Stomach smooth muscle (tissue), 2 donors: Measurements from ENCODE around the gene SLC35E4.
A peak's percentile ranks its signal among the peaks of the same experiment; 100 is the strongest.

Experiments
- H3K27ac ChIP-seq: one replicate; pipeline ENCODE4 v1.7.0; 2013; ENCODE audit warnings: mild to moderate bottlenecking, low read length, inconsistent platforms
- H3K27me3 ChIP-seq, 2 donors: one replicate each; pipeline ENCODE4 v1.7.0; 2013; ENCODE audit warnings: low read length in 2 of 2; ENCODE audit not compliant: insufficient read depth in 2 of 2, control insufficient read depth in 1 of 2
- H3K36me3 ChIP-seq, 2 donors: one replicate each; pipeline ENCODE4 v1.7.0; 2013; ENCODE audit warnings: low read length in 2 of 2; ENCODE audit not compliant: control insufficient read depth in 2 of 2, insufficient read depth in 2 of 2
- H3K4me1 ChIP-seq: one replicate; pipeline ENCODE4 v1.7.0; 2013; ENCODE audit warnings: low read length; ENCODE audit not compliant: control insufficient read depth, insufficient read depth
- H3K4me3 ChIP-seq, 2 donors: one replicate each; pipeline ENCODE4 v1.7.0; 2013; ENCODE audit warnings: low read length in 2 of 2
- H3K9ac ChIP-seq, 2 donors: one replicate each; pipeline ENCODE4 v1.7.0; 2013; ENCODE audit warnings: low read length in 2 of 2, mild to moderate bottlenecking in 1 of 2
- H3K9me3 ChIP-seq, 2 donors: one replicate each; pipeline ENCODE4 v1.7.0; 2013; ENCODE audit warnings: low read length in 2 of 2; ENCODE audit not compliant: control insufficient read depth in 2 of 2
- donor health status: healthy.
- donor health status: Pancreatic carcinoma.

Gene SLC35E4

DNA sequence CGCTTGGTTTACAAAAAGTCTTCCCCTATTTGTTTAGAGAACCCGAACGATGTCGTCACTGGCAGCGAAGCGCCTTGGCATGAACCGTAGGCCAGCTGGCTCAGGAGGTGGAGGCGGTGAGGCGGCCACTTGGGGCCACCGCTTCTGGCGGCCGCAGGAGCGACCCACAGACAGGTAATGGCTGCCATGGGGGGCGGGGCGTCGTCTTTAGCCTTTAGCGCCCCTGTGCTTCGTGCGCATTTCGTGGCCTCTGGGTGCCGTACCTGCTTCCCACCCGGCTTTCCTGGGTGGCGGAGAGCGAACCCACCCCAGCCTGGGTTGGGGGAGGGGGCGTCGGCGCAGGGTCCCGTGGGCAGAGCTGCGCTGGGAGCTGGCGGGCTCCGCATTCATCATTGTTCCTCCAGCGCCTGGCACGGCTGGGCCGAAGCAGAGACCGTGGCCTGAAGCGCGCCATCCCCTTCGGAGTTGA is 58.6 kb downstream of the SLC35E4 start:
- H3K9ac ChIP-seq = peak overlapping the region; percentile 28 to 47
- peak overlapping the region; percentile 65 to 76 for H3K4me3 ChIP-seq
- H3K36me3 ChIP-seq = no peaks in the 10 kb centered on the region
- peaks cover 15% of the 10 kb centered on the region for H3K4me1 ChIP-seq
- no peaks in the 10 kb centered on the region for H3K9me3 ChIP-seq
- H3K27ac ChIP-seq = no peak overlapping the region
- no peaks in the 10 kb centered on the region for H3K27me3 ChIP-seq

DNA sequence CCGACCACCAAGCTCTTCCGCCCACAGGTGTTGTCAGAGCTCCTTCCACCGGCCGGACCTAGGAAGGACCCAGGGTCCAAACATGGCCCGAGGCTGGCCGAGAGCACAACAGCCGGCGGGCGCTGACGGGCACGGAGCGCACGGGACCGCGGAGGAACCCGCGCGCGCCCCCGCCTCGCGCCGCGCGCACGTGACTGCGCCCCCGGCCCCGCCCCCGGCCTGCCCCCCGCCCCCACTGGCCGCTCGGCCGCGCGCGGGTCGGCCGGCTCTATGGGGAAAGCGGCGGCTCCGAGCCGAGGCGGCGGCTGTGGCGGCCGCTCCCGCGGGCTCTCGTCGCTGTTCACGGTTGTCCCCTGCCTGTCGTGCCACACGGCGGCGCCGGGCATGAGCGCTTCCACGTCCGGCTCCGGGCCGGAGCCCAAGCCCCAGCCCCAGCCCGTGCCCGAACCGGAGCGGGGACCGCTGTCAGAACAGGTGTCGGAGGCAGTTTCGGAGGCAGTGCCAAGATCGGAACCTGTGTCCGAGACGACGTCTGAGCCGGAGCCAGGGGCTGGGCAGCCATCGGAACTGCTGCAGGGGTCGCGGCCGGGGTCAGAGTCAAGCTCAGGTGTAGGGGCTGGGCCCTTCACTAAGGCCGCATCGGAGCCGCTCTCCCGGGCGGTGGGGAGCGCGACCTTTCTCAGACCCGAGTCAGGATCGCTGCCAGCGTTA is 59.2 kb downstream of the SLC35E4 start, which contains the start of gene OSBP2:
OSBP2 (plus strand) TSS at position 235 of the 711 bp plus-strand sequence; CDS start at position 271, 36 bp downstream.
- H3K36me3 ChIP-seq = no peaks in the 10 kb centered on the region
- no peaks in the 10 kb centered on the region for H3K9me3 ChIP-seq
- peak within 1 kb of the TSS; percentile 70 to 78 for H3K4me3 ChIP-seq
- H3K27ac ChIP-seq = no peak within 1 kb of the TSS
- H3K4me1 ChIP-seq = peaks cover 15% of the 10 kb centered on the region
- peak within 1 kb of the TSS; percentile 60 for H3K9ac ChIP-seq
- no peaks in the 10 kb centered on the region for H3K27me3 ChIP-seq

DNA sequence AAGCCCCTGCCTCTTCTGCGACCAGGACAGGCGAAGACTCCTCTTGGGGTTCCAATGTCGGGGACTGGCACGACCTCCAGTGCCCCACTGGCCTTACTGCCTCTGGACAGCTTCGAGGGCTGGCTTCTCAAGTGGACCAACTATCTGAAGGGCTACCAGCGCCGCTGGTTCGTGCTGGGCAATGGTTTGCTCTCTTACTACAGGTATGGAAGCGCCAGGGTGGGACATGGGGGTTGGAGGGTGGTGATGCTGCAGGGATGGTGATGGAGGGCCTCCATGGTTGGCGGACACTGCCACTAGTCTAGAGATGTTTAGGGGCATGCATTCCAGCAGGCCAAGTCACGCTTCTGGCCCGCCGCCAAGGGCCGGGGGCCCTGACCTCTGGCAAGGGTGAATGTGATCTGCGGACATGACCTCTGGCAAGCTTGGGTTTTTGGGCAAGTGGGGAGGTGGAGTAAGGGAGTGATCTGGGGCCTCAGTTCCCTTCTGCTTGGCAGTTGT is 59.8 kb downstream of the SLC35E4 start:
- Histone ChIP-seq H3K27me3 (no peaks in the 10 kb centered on the region), H3K9ac (peak overlapping the region; percentile 60), H3K4me1 (peaks cover 15% of the 10 kb centered on the region), H3K9me3 (no peaks in the 10 kb centered on the region), H3K36me3 (no peaks in the 10 kb centered on the region), H3K27ac (no peak overlapping the region), H3K4me3 (peak overlapping the region; percentile 70 to 78)

DNA sequence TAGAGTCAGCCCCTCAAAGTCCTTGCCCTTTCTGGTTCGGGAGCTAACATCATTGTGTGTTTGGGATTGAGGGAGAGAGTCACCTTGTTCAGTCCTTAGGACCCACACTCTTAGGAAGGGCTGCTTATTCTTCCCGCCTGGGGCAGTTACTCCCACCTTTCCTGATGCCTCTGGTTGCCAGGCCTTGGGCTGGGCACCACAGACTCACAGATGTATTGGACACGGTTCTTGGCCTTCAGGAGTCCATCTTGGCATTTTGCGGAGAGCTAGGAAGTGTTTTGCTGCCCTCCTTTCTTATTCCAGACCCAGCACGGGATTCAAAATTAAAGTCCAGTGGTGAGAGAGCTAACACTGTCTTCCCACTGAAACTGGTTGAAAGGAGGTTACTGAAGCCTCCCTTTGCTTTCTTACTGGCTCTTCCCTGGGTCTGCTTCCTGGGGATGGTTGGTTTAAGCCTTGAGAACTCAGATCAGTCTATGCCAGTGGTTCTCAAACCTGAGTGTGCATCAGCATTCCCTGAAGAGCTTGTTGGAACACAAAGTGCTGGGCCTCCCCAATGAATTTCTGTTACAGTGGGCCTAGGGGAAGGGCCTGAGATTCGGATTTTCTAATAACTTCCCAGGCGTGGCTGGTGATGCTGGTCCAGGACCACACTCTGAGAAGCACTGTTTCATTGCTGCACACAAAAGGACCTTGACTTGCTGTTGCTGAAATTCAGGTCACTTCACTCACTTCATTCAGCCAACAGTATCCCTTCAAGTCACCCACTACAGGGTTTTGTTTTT is 60.5 kb downstream of the SLC35E4 start:
- Histone ChIP-seq H3K9me3 (no peaks in the 10 kb centered on the region), H3K4me1 (peaks cover 15% of the 10 kb centered on the region), H3K27ac (no peak overlapping the region), H3K36me3 (no peaks in the 10 kb centered on the region), H3K27me3 (no peaks in the 10 kb centered on the region), H3K4me3 (no peak overlapping the region), H3K9ac (no peak overlapping the region)
